ENCODE measurements around the gene POLR2E. TPM values are rescaled to one million over a fixed set of nuclear protein-coding genes. Genes with fewer than 3 reads are reported as not detected.

POLR2E gene
- total RNA-seq (2021; fragmentation: NEBNext Ultra II Directional; extraction: Animal tissue kit (Norgen Biotek cat#: 25700)) (274 and 281 TPM in 2 replicates), polyA plus RNA-seq (2011; rRNA removed) (381 and 483 TPM in 2 replicates), polyA minus RNA-seq (2011; rRNA and poly(A)+ RNA removed) (110 and 140 TPM in 2 replicates)
- 378 TPM for polyA plus RNA-seq (2011; cell fraction: cytosol; rRNA removed)
- 283 TPM for polyA plus RNA-seq (2011; cell fraction: nucleus; rRNA removed)
- polyA plus RNA-seq (2012, experiment 1 of 2): 286 to 416 TPM (median 379 TPM) in 4 replicates
- polyA plus RNA-seq (2012, experiment 2 of 2): 296 TPM
- polyA plus RNA-seq (2013, experiment 1 of 2): 195 TPM
- 204 TPM for polyA plus RNA-seq (2013, experiment 2 of 2)
- 128 TPM for polyA minus RNA-seq (2011; cell fraction: cytosol; rRNA and poly(A)+ RNA removed)
- 125 TPM for polyA minus RNA-seq (2011; cell fraction: nucleus; rRNA and poly(A)+ RNA removed)
- long read RNA-seq, experiment 1, transcript POLR2E-213 (8 exons, 2,831 nt): major isoform, 160 of 334 reads
- long read RNA-seq, experiment 1, transcript POLR2E-205 (7 exons, 2,441 nt): minor isoform, 14 of 334 reads
- long read RNA-seq, experiment 1, partial matches to known transcripts: 93 of 334 reads
- long read RNA-seq, experiment 1, other reads (novel, unspliced or antisense): 61 of 334 reads
- long read RNA-seq, experiment 2, transcript POLR2E-213 (8 exons, 2,831 nt): major isoform, 372 of 403 reads
- long read RNA-seq, experiment 2, transcript POLR2E-203 (2 exons, 756 nt): minor isoform, 8 of 403 reads
- long read RNA-seq, experiment 2, partial matches to known transcripts: 5 of 403 reads
- long read RNA-seq, experiment 2, other reads (novel, unspliced or antisense): 14 of 403 reads

- FAIRE-seq (no peak), DNase-seq (ENCODE audit: low read depth in 1 of 2, low spot score in 2 of 2) (peak; percentile 90 to 99)
- CTCF ChIA-PET (ENCODE audit: partially characterized antibody): interaction anchor here (0.6 to 2.0 kb wide), 6 partner anchors 9 to 351 kb away, joined by 3 to 7 read pairs (median 5); no protein-coding TSS in a partner anchor
- no peak within 1 kb of the TSS for H2BK12ac ChIP-seq (ENCODE audit: low read depth, low read length)
- peak within 1 kb of the TSS; percentile 67 for H4K5ac ChIP-seq (ENCODE audit: insufficient read length, low read depth, low read length)
- peak within 1 kb of the TSS; percentile 41 to 90 (median 86) for H3K9ac ChIP-seq (replicated peaks in 1 of 4; ENCODE audit: extremely low read depth in 1 of 4, low read depth in 3 of 4, low read length in 3 of 4)
- peaks cover 0 to 8% (median 5%) of the 10 kb centered on the region in 4 experiments; a peak in 4 of 7 replicates for H3K4me1 ChIP-seq (replicated peaks in 1 of 4; ENCODE audit: control insufficient read depth in 3 of 4, insufficient read depth in 4 of 4, low read length in 3 of 4)
- peaks cover 4 to 23% (median 11%) of the 10 kb centered on the region in 4 experiments; a peak in 6 of 8 replicates for H3K36me3 ChIP-seq (ENCODE audit: control insufficient read depth in 2 of 4, insufficient read depth in 4 of 4, low read length in 3 of 4)
- peak within 1 kb of the TSS; percentile 72 for H2BK15ac ChIP-seq (ENCODE audit: low read length)
- H3K4ac ChIP-seq (replicated peaks; ENCODE audit: insufficient read length, low read depth, low read length): peak within 1 kb of the TSS; percentile 81
- H3K56ac ChIP-seq (replicated peaks; ENCODE audit: insufficient read length, low read depth, low read length): peak within 1 kb of the TSS; percentile 49
- no peak within 1 kb of the TSS for H3K23ac ChIP-seq (ENCODE audit: insufficient read length)
- no peak within 1 kb of the TSS for H2BK120ac ChIP-seq (replicated peaks; ENCODE audit: low read depth, low read length)
- peaks cover 8 to 11% of the 10 kb centered on the region in 2 experiments for H4K20me1 ChIP-seq (replicated peaks in 1 of 2; ENCODE audit: control insufficient read depth in 1 of 2, insufficient read depth in 2 of 2, low read length in 2 of 2)
- POLR2A ChIA-PET (ENCODE audit: partially characterized antibody): interaction anchor here (1.3 to 4.9 kb wide), 5 partner anchors 9 to 174 kb away, joined by 3 to 93 read pairs (median 5); partner anchors contain the start of genes CIRBP and GPX4
- peak within 1 kb of the TSS; percentile 64 to 95 (median 91) for H3K4me3 ChIP-seq (ENCODE audit: extremely low read depth in 1 of 4, insufficient read depth in 2 of 4, low read depth in 3 of 4, low read length in 4 of 4)
- WGBS, 2 experiments (ENCODE audit: extremely low coverage in 1 of 2, insufficient coverage in 1 of 2, insufficient read length in 1 of 2, insufficient replicate concordance in 2 of 2, low coverage in 1 of 2, low lambda C conversion rate in 2 of 2, missing lambda C conversion rate in 1 of 2): 1% methylated on average over 55 of the region's 81 CpGs; no CpG with 5 or more reads in 1 of the 2 experiments
- no peak within 1 kb of the TSS for H3K14ac ChIP-seq (ENCODE audit: insufficient read length)
- peak within 1 kb of the TSS; percentile 66; the same call in 1 of the 2 replicates for H4K8ac ChIP-seq (ENCODE audit: extremely low read depth, insufficient read depth, low read length)
- peak within 1 kb of the TSS; percentile 60 to 98 for H3K4me2 ChIP-seq (ENCODE audit: insufficient read depth in 1 of 2, low read depth in 2 of 2, low read length in 2 of 2)
- no peak within 1 kb of the TSS; the same call in 1 of the 2 replicates for H2BK5ac ChIP-seq (ENCODE audit: low read depth, low read length)
- peaks cover 0 to 2% (median 0%) of the 10 kb centered on the region in 4 experiments; a peak in 1 of 7 replicates for H3K27me3 ChIP-seq (replicated peaks in 1 of 4; ENCODE audit: control insufficient read depth in 3 of 4, extremely low read depth in 1 of 4, insufficient read depth in 3 of 4, low read length in 3 of 4)
- no peak within 1 kb of the TSS for H2BK20ac ChIP-seq (ENCODE audit: low read length)
- H2AFZ ChIP-seq (ENCODE audit: low read length): no peak within 1 kb of the TSS
- peak within 1 kb of the TSS; percentile 15; the same call in 1 of the 2 replicates for H3K27ac ChIP-seq (ENCODE audit: low read depth, low read length)
- H4K91ac ChIP-seq (replicated peaks; ENCODE audit: insufficient read length, low read length): peak within 1 kb of the TSS; percentile 44
- no peaks in the 10 kb centered on the region for H3K9me3 ChIP-seq (ENCODE audit: insufficient read depth in 2 of 2, low read depth in 1 of 2, low read length in 1 of 2)
- no peak within 1 kb of the TSS for H3K18ac ChIP-seq (ENCODE audit: extremely low read depth, low read length)
- peaks cover 8 to 19% of the 10 kb centered on the region in 2 experiments for H3K79me2 ChIP-seq (ENCODE audit: control insufficient read depth in 1 of 2, insufficient read depth in 2 of 2, low read length in 2 of 2)
- peaks cover 5% of the 10 kb centered on the region for H3K23me2 ChIP-seq (ENCODE audit: low read depth, low read length)
- H3K79me1 ChIP-seq (ENCODE audit: low read depth, low read length): peaks cover 10% of the 10 kb centered on the region; the same call in 1 of the 2 replicates
- H2AK5ac ChIP-seq (ENCODE audit: low read depth, low read length): no peak within 1 kb of the TSS
- peak; percentile 35 for TF ChIP-seq MAX (IDR thresholded peaks at IDR 0.05)
- peak; percentile 90 for TF ChIP-seq BRCA1 (IDR thresholded peaks at IDR 0.05; ENCODE audit: low read depth, low read length)
- TF ChIP-seq JUND (IDR thresholded peaks at IDR 0.05; ENCODE audit: low read length): no peak
- no peak for TF ChIP-seq SUZ12 (IDR thresholded peaks at IDR 0.05; ENCODE audit: low read length)
- no peak for TF ChIP-seq JUN (IDR thresholded peaks at IDR 0.05; ENCODE audit: low read depth, low read length)
- TF ChIP-seq E2F6 (IDR thresholded peaks at IDR 0.05): 0 out of 2 replicates have a peak, but pooled peaks have one; percentile 16
- no peak for TF ChIP-seq CEBPB (IDR thresholded peaks at IDR 0.05; ENCODE audit: low read depth, low read length)
These were observed at the start of gene POLR2E for GRCh38 chr19:1094978-1095701. TSS of gene POLR2E (minus strand) at chr19:1095375. CDS start at chr19:1095315, 60 bp downstream.
